SK-N-SH (cell line): Measurements from ENCODE around the gene SIGMAR1. TPM values are rescaled to one million over a fixed set of nuclear protein-coding genes. Genes with fewer than 3 reads are reported as not detected.

Source experiments
- CTCF ChIA-PET: fragments of 300-600, 350-600 bp; formaldehyde crosslinking; extraction: SDS; loops from one replicate; lab custom pipeline; 2021; lab: Yijun Ruan, JAX
- POLR2A ChIA-PET: fragments of 350-600 bp; sonication (Branson Sonifier 250); formaldehyde crosslinking; extraction: SDS; loops from one replicate; lab custom pipeline; 2020; ENCODE audit warnings: antibody characterized with exemption, inconsistent platforms; lab: Yijun Ruan, JAX
- DNase-seq: peaks from one replicate; pipeline ENCODE4 v3.0.0; 2012
- H2AFZ ChIP-seq: fragments of 200-600 bp; sonication (generic); 2 replicates; pipeline ENCODE4 v1.8.1; 2016; ENCODE audit warnings: antibody characterized with exemption, mild to moderate bottlenecking, low read depth
- H3F3A ChIP-seq: fragments of 200-600 bp; sonication (generic); replicated peaks from 2 replicates; pipeline ENCODE3; 2016; ENCODE audit warnings: antibody characterized with exemption, mild to moderate bottlenecking; ENCODE audit not compliant: insufficient read depth
- H3K27ac ChIP-seq, 2 experiments: fragments of 200-500 bp in 1 of 2; fragments of 200-600 bp in 1 of 2; sonication (Bioruptor generic) in 1 of 2; sonication (generic), shearing (Covaris generic) in 1 of 2; 2 replicates each; pipeline versions ENCODE4 v1.5.1 to v1.6.1; 2014 to 2016; ENCODE audit warnings: low read depth in 2 of 2, inconsistent platforms in 1 of 2, low read length in 1 of 2, mild to moderate bottlenecking in 1 of 2, mixed read lengths in 1 of 2
- H3K27me3 ChIP-seq: fragments of 200-600 bp; sonication (generic), shearing (Covaris generic); 2 replicates; pipeline ENCODE4 v1.6.1; 2016; ENCODE audit warnings: mixed run types; ENCODE audit not compliant: insufficient read depth
- H3K36me3 ChIP-seq, 2 experiments: fragments of 200-500 bp in 1 of 2; fragments of 200-600 bp in 1 of 2; sonication (Bioruptor generic) in 1 of 2; sonication (generic) in 1 of 2; replicated peaks in 1 of 2; 2 replicates each; pipeline versions ENCODE3 to v1.5.1; 2014 to 2016; ENCODE audit warnings: low read length in 1 of 2, mild to moderate bottlenecking in 1 of 2; ENCODE audit not compliant: insufficient read depth in 2 of 2, control insufficient read depth in 1 of 2
- H3K4me1 ChIP-seq, 2 experiments: fragments of 200-500 bp in 1 of 2; fragments of 200-600 bp in 1 of 2; sonication (Bioruptor generic) in 1 of 2; sonication (generic), shearing (Covaris generic) in 1 of 2; 2 replicates each; pipeline versions ENCODE4 v1.5.1 to v1.6.1; 2014 to 2016; ENCODE audit warnings: low read depth in 1 of 2, low read length in 1 of 2, mixed run types in 1 of 2; ENCODE audit not compliant: insufficient read depth in 2 of 2, control insufficient read depth in 1 of 2
- H3K4me2 ChIP-seq: fragments of 200-600 bp; sonication (generic), shearing (Covaris generic); 2 replicates; pipeline ENCODE4 v1.6.1; 2017; ENCODE audit warnings: mixed run types
- H3K4me3 ChIP-seq, 2 experiments: fragments of 200-500 bp in 1 of 2; fragments of 200-600 bp in 1 of 2; sonication (Bioruptor generic) in 1 of 2; sonication (generic), shearing (Covaris generic) in 1 of 2; 2 replicates each; pipeline versions ENCODE4 v1.5.1 to v1.8.1; 2014 to 2016; ENCODE audit warnings: low read depth in 2 of 2, inconsistent platforms in 1 of 2, low read length in 1 of 2, mild to moderate bottlenecking in 1 of 2, mixed read lengths in 1 of 2, moderate library complexity in 1 of 2
- H3K79me2 ChIP-seq: fragments of 200-600 bp; sonication (generic); 2 replicates; pipeline ENCODE4 v1.8.1; 2017; ENCODE audit warnings: mild to moderate bottlenecking; ENCODE audit not compliant: insufficient read depth
- H3K9ac ChIP-seq: fragments of 200-600 bp; sonication (generic); 2 replicates; pipeline ENCODE4 v1.6.1; 2017; ENCODE audit warnings: mixed run types
- H3K9me2 ChIP-seq: fragments of 200-600 bp; sonication (generic); 2 replicates; pipeline ENCODE4 v1.6.1; 2017; ENCODE audit warnings: mixed run types
- H3K9me3 ChIP-seq: fragments of 200-600 bp; sonication (generic); 2 replicates; pipeline ENCODE4 v1.6.1; 2017; ENCODE audit warnings: mixed run types, mild to moderate bottlenecking, moderate library complexity
- H4K20me1 ChIP-seq: fragments of 200-600 bp; sonication (generic); 2 replicates; pipeline ENCODE4 v1.6.1; 2017; ENCODE audit warnings: mild to moderate bottlenecking, mixed run types; ENCODE audit not compliant: insufficient read depth
- ELF1 ChIP-seq: IDR thresholded peaks from 2 replicates; pipeline ENCODE4 v1.4.0; 2012
- EZH2phosphoT487 ChIP-seq: fragments of 200-600 bp; sonication (generic); IDR thresholded peaks from 2 replicates; pipeline ENCODE4 v1.6.1; 2017; ENCODE audit warnings: low read depth, mixed run types, mild to moderate bottlenecking, antibody characterized with exemption, moderate library complexity, borderline replicate concordance
- NFIC ChIP-seq: IDR thresholded peaks from 2 replicates; pipeline ENCODE4 v1.4.0; 2012; ENCODE audit warnings: borderline replicate concordance
- TAF1 ChIP-seq: IDR thresholded peaks from 2 replicates; pipeline ENCODE4 v1.6.1; 2012; ENCODE audit warnings: low read depth, mild to moderate bottlenecking, low read length, moderate library complexity, borderline replicate concordance
- USF2 ChIP-seq: fragments of 150-350 bp; IDR thresholded peaks from 2 replicates; pipeline ENCODE4 v1.6.1; 2017; ENCODE audit warnings: antibody characterized with exemption, low read length, low read depth, borderline replicate concordance
- WGBS: methylation state at CpG from one replicate; pipeline ENCODE4 v1.1.6; 2017; ENCODE audit warnings: low lambda C conversion rate; 5-methylcytosine and 5-hydroxymethylcytosine counted together
- polyA plus RNA-seq, 3 experiments: library from polyadenylated mRNA; depleted of rRNA; stranded (reverse); fragments of >200 nt; gene quantifications; 2 replicates each; pipeline ENCODE4 v1.2.3, GENCODE V29; 2012
- TF ChIP-seq, protein P1 (sequence below): IDR thresholded peaks from 2 replicates; pipeline ENCODE4 v1.4.0; 2012; ENCODE audit warnings: low read depth, borderline replicate concordance
- TF ChIP-seq, protein P2 (sequence below): IDR thresholded peaks from 2 replicates; pipeline ENCODE4 v1.6.1; 2012; ENCODE audit warnings: mild to moderate bottlenecking, low read depth, low read length, moderate library complexity

Gene SIGMAR1
- polyA plus RNA-seq, 1 of the 3 experiments (the other 2 are of a cell fraction) = 79.0 TPM

GRCh38 chr9:34656992-34657391 lies 19.4 kb upstream of the SIGMAR1 start:
- 90% methylated on average over 5 of the region's 5 CpGs for whole genome bisulfite sequencing
- TF ChIP-seq EZH2phosphoT487 = no peak
- no peaks in the 10 kb centered on the region for H4K20me1 ChIP-seq
- H2AFZ ChIP-seq = no peak overlapping the region
- no peak overlapping the region for H3K9ac ChIP-seq
- no peak for DNase-seq
- no peaks in the 10 kb centered on the region for H3K79me2 ChIP-seq
- H3K4me3 ChIP-seq = no peak overlapping the region
- POLR2A ChIA-PET = no interaction called here
- peaks cover 3% of the 10 kb centered on the region for H3F3A ChIP-seq
- H3K36me3 ChIP-seq = no peaks in the 10 kb centered on the region
- H3K9me3 ChIP-seq = no peaks in the 10 kb centered on the region
- no peaks in the 10 kb centered on the region for H3K9me2 ChIP-seq
- peaks cover 20 to 41% of the 10 kb centered on the region in 2 experiments for H3K4me1 ChIP-seq
- CTCF ChIA-PET = interaction anchor here (1.5 to 2.4 kb wide), 5 partner anchors 8 to 45 kb away, joined by 4 to 11 read pairs (median 7); partner anchors contain the start of gene GALT
- no peak overlapping the region for H3K27ac ChIP-seq
- no peaks in the 10 kb centered on the region for H3K27me3 ChIP-seq
- no peak overlapping the region for H3K4me2 ChIP-seq

DNA sequence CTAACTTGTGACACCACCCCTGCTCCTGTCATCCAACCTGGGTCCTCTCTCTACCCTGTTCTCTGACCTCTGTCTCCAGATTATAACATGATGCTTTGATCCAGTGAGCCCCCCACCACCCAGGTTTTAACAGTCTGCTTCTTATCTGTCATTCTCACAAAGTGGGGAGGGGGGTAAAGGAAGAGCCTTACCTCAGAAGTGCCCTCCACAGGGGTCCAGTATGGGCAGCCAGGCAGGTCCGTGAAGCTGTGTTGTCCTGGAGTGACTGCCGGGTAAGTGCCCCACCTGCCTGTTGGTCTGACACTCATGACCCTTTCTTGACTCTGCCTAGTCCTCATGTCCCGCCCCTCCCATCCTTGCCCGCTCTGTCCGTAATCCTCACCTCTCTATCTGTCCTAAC lies 17.8 kb upstream of the SIGMAR1 start:
- Histone ChIP-seq H3F3A (peaks cover 3% of the 10 kb centered on the region), H3K4me1 (peaks cover 20 to 57% of the 10 kb centered on the region in 2 experiments), H3K9me3 (no peaks in the 10 kb centered on the region), H3K27me3 (no peaks in the 10 kb centered on the region)
- no peak for TF ChIP-seq TAF1
- TF ChIP-seq ELF1 = no peak
- TF ChIP-seq NFIC = no peak
- no peak for TF ChIP-seq EZH2phosphoT487
- TF ChIP-seq USF2 = no peak
- TF ChIP-seq, protein P1, sequence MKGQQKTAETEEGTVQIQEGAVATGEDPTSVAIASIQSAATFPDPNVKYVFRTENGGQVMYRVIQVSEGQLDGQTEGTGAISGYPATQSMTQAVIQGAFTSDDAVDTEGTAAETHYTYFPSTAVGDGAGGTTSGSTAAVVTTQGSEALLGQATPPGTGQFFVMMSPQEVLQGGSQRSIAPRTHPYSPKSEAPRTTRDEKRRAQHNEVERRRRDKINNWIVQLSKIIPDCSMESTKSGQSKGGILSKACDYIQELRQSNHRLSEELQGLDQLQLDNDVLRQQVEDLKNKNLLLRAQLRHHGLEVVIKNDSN = no peak
- TF ChIP-seq, protein P2, sequence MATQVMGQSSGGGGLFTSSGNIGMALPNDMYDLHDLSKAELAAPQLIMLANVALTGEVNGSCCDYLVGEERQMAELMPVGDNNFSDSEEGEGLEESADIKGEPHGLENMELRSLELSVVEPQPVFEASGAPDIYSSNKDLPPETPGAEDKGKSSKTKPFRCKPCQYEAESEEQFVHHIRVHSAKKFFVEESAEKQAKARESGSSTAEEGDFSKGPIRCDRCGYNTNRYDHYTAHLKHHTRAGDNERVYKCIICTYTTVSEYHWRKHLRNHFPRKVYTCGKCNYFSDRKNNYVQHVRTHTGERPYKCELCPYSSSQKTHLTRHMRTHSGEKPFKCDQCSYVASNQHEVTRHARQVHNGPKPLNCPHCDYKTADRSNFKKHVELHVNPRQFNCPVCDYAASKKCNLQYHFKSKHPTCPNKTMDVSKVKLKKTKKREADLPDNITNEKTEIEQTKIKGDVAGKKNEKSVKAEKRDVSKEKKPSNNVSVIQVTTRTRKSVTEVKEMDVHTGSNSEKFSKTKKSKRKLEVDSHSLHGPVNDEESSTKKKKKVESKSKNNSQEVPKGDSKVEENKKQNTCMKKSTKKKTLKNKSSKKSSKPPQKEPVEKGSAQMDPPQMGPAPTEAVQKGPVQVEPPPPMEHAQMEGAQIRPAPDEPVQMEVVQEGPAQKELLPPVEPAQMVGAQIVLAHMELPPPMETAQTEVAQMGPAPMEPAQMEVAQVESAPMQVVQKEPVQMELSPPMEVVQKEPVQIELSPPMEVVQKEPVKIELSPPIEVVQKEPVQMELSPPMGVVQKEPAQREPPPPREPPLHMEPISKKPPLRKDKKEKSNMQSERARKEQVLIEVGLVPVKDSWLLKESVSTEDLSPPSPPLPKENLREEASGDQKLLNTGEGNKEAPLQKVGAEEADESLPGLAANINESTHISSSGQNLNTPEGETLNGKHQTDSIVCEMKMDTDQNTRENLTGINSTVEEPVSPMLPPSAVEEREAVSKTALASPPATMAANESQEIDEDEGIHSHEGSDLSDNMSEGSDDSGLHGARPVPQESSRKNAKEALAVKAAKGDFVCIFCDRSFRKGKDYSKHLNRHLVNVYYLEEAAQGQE = no peak
- TF ChIP-seq, all 33 proteins: peak for 0
- no peaks in the 10 kb centered on the region for H3K9me2 ChIP-seq
- no peak overlapping the region for H3K4me3 ChIP-seq
- no peak overlapping the region for H3K9ac ChIP-seq
- CTCF ChIA-PET = interaction anchor here (0.9 to 14.1 kb wide), 6 partner anchors 9 to 20 kb away, joined by 3 to 152 read pairs (median 7); partner anchors contain the start of genes GALT and SIGMAR1
- DNase-seq = no peak
- peak overlapping the region; percentile 67 to 96; a peak in 3 of 4 replicates for H3K27ac ChIP-seq
- 79% methylated on average over 4 of the region's 5 CpGs for WGBS
- H2AFZ ChIP-seq = no peak overlapping the region
- POLR2A ChIA-PET = interaction anchor here (1.6 to 1.7 kb wide), 2 partner anchors 17 to 18 kb away, joined by 3 to 7 read pairs; no protein-coding TSS in a partner anchor
- no peaks in the 10 kb centered on the region for H3K36me3 ChIP-seq
- no peaks in the 10 kb centered on the region for H4K20me1 ChIP-seq
- H3K79me2 ChIP-seq = no peaks in the 10 kb centered on the region
- H3K4me2 ChIP-seq = no peak overlapping the region; the same call in 1 of the 2 replicates
